ENCODE data around the gene HMGN4.
A peak's percentile ranks its signal among the peaks of the same experiment; 100 is the strongest.

Gene HMGN4

GRCh38 chr6:26554447-26554696 lies 16.2 kb downstream of the HMGN4 start:
- H3K9ac ChIP-seq (ENCODE audit: low read depth, low read length): peak overlapping the region; percentile 14
- no peaks in the 10 kb centered on the region for H3K27me3 ChIP-seq (ENCODE audit: control insufficient read depth, insufficient read depth, low read length)
- H3K4me2 ChIP-seq (ENCODE audit: low read length): peak overlapping the region; percentile 80
- H3K9me3 ChIP-seq (replicated peaks; ENCODE audit: low read length): no peaks in the 10 kb centered on the region
- no peaks in the 10 kb centered on the region for H3K36me3 ChIP-seq (ENCODE audit: insufficient read depth, low read length)
- H3K4me3 ChIP-seq (ENCODE audit: low read length): peak overlapping the region; percentile 61
- H3K4me1 ChIP-seq (ENCODE audit: control insufficient read depth, insufficient read depth, low read length): peaks cover 8% of the 10 kb centered on the region

GRCh38 chr6:26554697-26555504 lies 16.7 kb downstream of the HMGN4 start:
- Histone ChIP-seq H3K36me3 (ENCODE audit: insufficient read depth, low read length) (no peaks in the 10 kb centered on the region), H3K27me3 (ENCODE audit: control insufficient read depth, insufficient read depth, low read length) (no peaks in the 10 kb centered on the region), H3K4me3 (ENCODE audit: low read length) (peak overlapping the region; percentile 61), H3K4me2 (ENCODE audit: low read length) (peak overlapping the region; percentile 80), H3K4me1 (ENCODE audit: control insufficient read depth, insufficient read depth, low read length) (peaks cover 8% of the 10 kb centered on the region), H3K9ac (ENCODE audit: low read depth, low read length) (peak overlapping the region; percentile 14), H3K9me3 (replicated peaks; ENCODE audit: low read length) (no peaks in the 10 kb centered on the region)

GRCh38 chr6:26555505-26556262 lies 17.5 kb downstream of the HMGN4 start:
- peak overlapping the region; percentile 61 for H3K4me3 ChIP-seq (ENCODE audit: low read length)
- peaks cover 8% of the 10 kb centered on the region for H3K4me1 ChIP-seq (ENCODE audit: control insufficient read depth, insufficient read depth, low read length)
- H3K36me3 ChIP-seq (ENCODE audit: insufficient read depth, low read length): no peaks in the 10 kb centered on the region
- H3K27me3 ChIP-seq (ENCODE audit: control insufficient read depth, insufficient read depth, low read length): no peaks in the 10 kb centered on the region
- H3K4me2 ChIP-seq (ENCODE audit: low read length): peak overlapping the region; percentile 80
- no peaks in the 10 kb centered on the region for H3K9me3 ChIP-seq (replicated peaks; ENCODE audit: low read length)
- no peak overlapping the region for H3K9ac ChIP-seq (ENCODE audit: low read depth, low read length)

- H3K9ac ChIP-seq (ENCODE audit: low read depth, low read length): no peak overlapping the region
- peak overlapping the region; percentile 80 for H3K4me2 ChIP-seq (ENCODE audit: low read length)
- H3K4me3 ChIP-seq (ENCODE audit: low read length): no peak overlapping the region
- peaks cover 8% of the 10 kb centered on the region for H3K4me1 ChIP-seq (ENCODE audit: control insufficient read depth, insufficient read depth, low read length)
- no peaks in the 10 kb centered on the region for H3K27me3 ChIP-seq (ENCODE audit: control insufficient read depth, insufficient read depth, low read length)
- no peaks in the 10 kb centered on the region for H3K9me3 ChIP-seq (replicated peaks; ENCODE audit: low read length)
- no peaks in the 10 kb centered on the region for H3K36me3 ChIP-seq (ENCODE audit: insufficient read depth, low read length)
These were observed 18.3 kb downstream of the HMGN4 start for GRCh38 chr6:26556263-26557070.

GRCh38 chr6:26561533-26562466 lies 23.6 kb downstream of the HMGN4 start:
- Histone ChIP-seq H3K27me3 (ENCODE audit: control insufficient read depth, insufficient read depth, low read length) (no peaks in the 10 kb centered on the region), H3K4me1 (ENCODE audit: control insufficient read depth, insufficient read depth, low read length) (no peaks in the 10 kb centered on the region), H3K9ac (ENCODE audit: low read depth, low read length) (no peak overlapping the region), H3K4me2 (ENCODE audit: low read length) (no peak overlapping the region), H3K36me3 (ENCODE audit: insufficient read depth, low read length) (no peaks in the 10 kb centered on the region), H3K9me3 (replicated peaks; ENCODE audit: low read length) (no peaks in the 10 kb centered on the region), H3K4me3 (ENCODE audit: low read length) (no peak overlapping the region)

- Histone ChIP-seq H3K9me3 (replicated peaks; ENCODE audit: low read length) (no peaks in the 10 kb centered on the region), H3K9ac (ENCODE audit: low read depth, low read length) (no peak overlapping the region), H3K27me3 (ENCODE audit: control insufficient read depth, insufficient read depth, low read length) (no peaks in the 10 kb centered on the region), H3K36me3 (ENCODE audit: insufficient read depth, low read length) (no peaks in the 10 kb centered on the region), H3K4me1 (ENCODE audit: control insufficient read depth, insufficient read depth, low read length) (no peaks in the 10 kb centered on the region), H3K4me3 (ENCODE audit: low read length) (no peak overlapping the region), H3K4me2 (ENCODE audit: low read length) (no peak overlapping the region)
These were observed 25.3 kb downstream of the HMGN4 start for GRCh38 chr6:26563488-26563887.

- H3K4me1 ChIP-seq (ENCODE audit: control insufficient read depth, insufficient read depth, low read length): peaks cover 5% of the 10 kb centered on the region
- H3K4me3 ChIP-seq (ENCODE audit: low read length): peak overlapping the region; percentile 74
- H3K36me3 ChIP-seq (ENCODE audit: insufficient read depth, low read length): no peaks in the 10 kb centered on the region
- H3K9ac ChIP-seq (ENCODE audit: low read depth, low read length): peak overlapping the region; percentile 67
- peak overlapping the region; percentile 87 for H3K4me2 ChIP-seq (ENCODE audit: low read length)
- no peaks in the 10 kb centered on the region for H3K9me3 ChIP-seq (replicated peaks; ENCODE audit: low read length)
- no peaks in the 10 kb centered on the region for H3K27me3 ChIP-seq (ENCODE audit: control insufficient read depth, insufficient read depth, low read length)
These were observed 30.7 kb downstream of the HMGN4 start for GRCh38 chr6:26568601-26569432.

- Histone ChIP-seq H3K4me3 (ENCODE audit: low read length) (peak overlapping the region; percentile 74), H3K36me3 (ENCODE audit: insufficient read depth, low read length) (no peaks in the 10 kb centered on the region), H3K9ac (ENCODE audit: low read depth, low read length) (peak overlapping the region; percentile 51), H3K4me1 (ENCODE audit: control insufficient read depth, insufficient read depth, low read length) (peaks cover 5% of the 10 kb centered on the region), H3K27me3 (ENCODE audit: control insufficient read depth, insufficient read depth, low read length) (no peaks in the 10 kb centered on the region), H3K4me2 (ENCODE audit: low read length) (peak overlapping the region; percentile 87), H3K9me3 (replicated peaks; ENCODE audit: low read length) (no peaks in the 10 kb centered on the region)
These were observed 31.2 kb downstream of the HMGN4 start for GRCh38 chr6:26569433-26569764.

GRCh38 chr6:26570027-26570809 lies 32.1 kb downstream of the HMGN4 start:
- Histone ChIP-seq H3K36me3 (ENCODE audit: insufficient read depth, low read length) (no peaks in the 10 kb centered on the region), H3K9me3 (replicated peaks; ENCODE audit: low read length) (no peaks in the 10 kb centered on the region), H3K9ac (ENCODE audit: low read depth, low read length) (no peak overlapping the region), H3K4me3 (ENCODE audit: low read length) (no peak overlapping the region), H3K27me3 (ENCODE audit: control insufficient read depth, insufficient read depth, low read length) (no peaks in the 10 kb centered on the region), H3K4me1 (ENCODE audit: control insufficient read depth, insufficient read depth, low read length) (peaks cover 5% of the 10 kb centered on the region), H3K4me2 (ENCODE audit: low read length) (no peak overlapping the region)

Data from skeletal muscle satellite cell (primary cell).